ENCODE results near the gene PALM3.
"Not testable (repeated sequence)": the region's sequence is repeated elsewhere in the genome, so short reads cannot be mapped to it uniquely, and the experiment has no call there.

Gene PALM3

DNA sequence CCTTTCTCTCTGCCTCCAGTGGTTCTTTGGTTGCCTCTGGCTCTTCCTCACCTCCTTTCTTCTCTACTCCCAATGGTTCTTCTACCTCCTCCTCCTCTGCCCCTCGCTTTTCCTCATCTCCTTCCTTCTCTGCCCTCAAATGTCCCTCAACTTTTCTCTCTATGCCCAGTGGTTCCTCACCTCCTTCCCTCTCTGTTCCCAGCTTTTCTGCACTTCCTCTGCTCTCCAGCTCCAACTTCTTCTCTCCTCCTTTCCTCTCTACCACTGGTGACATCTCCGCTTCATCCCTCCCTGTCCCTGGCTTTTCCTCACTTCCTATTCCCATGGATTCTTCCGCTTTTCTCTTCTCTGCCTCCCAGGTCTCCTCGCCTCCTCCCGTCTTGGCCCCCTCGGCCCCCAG is 7.8 kb downstream of the PALM3 start:
- Histone ChIP-seq H3K27me3 (ENCODE audit: insufficient read depth, low read length, poor library complexity) (peaks cover 2% of the 10 kb centered on the region), H3K18ac (ENCODE audit: low read length) (no peak overlapping the region), H3K56ac (ENCODE audit: low read length) (no peak overlapping the region), H3K23ac (ENCODE audit: low read length) (no peak overlapping the region), H3K4me2 (ENCODE audit: low read length) (no peak overlapping the region), H3K4me1 (ENCODE audit: control insufficient read depth, low read depth, low read length) (peaks cover 2% of the 10 kb centered on the region), H2BK5ac (ENCODE audit: low read length) (no peak overlapping the region), H2BK15ac (replicated peaks; ENCODE audit: low read depth) (no peak overlapping the region), H2BK120ac (ENCODE audit: low read depth, low read length) (no peak overlapping the region), H4K8ac (ENCODE audit: low read depth, low read length) (no peak overlapping the region), H2AK5ac (ENCODE audit: low read length) (no peak overlapping the region), H3K79me2 (ENCODE audit: control insufficient read depth, insufficient read depth, low read length) (no peaks in the 10 kb centered on the region), H3K36me3 (ENCODE audit: control insufficient read depth, insufficient read depth, low read length) (no peaks in the 10 kb centered on the region), H3K4me3 (ENCODE audit: low read length) (no peak overlapping the region), H4K5ac (ENCODE audit: low read length) (no peak overlapping the region), H3K9ac (ENCODE audit: low read length) (no peak overlapping the region), H3K27ac (ENCODE audit: low read depth, low read length) (no peak overlapping the region), H3K79me1 (ENCODE audit: low read length) (no peaks in the 10 kb centered on the region), H3K4ac (ENCODE audit: low read depth, low read length) (no peak overlapping the region)
- DNase-seq: no peak
- no CpG with 5 or more reads among the region's 6 CpGs for WGBS (ENCODE audit: extremely low coverage, insufficient coverage, low lambda C conversion rate)

DNA sequence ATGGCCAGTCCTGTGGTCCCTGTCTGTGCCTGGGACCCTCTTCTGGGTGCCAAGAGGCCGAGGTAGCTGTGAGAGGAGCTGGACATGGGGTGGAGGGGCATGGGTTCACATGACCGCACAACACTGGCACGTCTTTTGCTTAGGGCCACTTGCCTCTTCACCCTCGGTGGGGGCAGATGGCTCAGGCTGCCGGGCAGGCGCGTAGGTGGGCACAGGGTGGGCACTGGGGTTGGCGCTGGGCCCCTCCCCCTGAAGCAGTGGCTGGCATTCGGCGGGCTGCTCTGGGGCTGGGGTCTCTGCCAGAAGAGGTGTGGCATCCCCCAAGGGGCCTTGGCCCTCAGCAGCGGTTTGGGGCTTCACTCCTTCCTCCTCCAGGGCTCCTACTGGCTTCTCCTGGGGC is 8.4 kb downstream of the PALM3 start:
- no CpG with 5 or more reads among the region's 11 CpGs for WGBS (ENCODE audit: extremely low coverage, insufficient coverage, low lambda C conversion rate)
- H3K27me3 ChIP-seq (ENCODE audit: insufficient read depth, low read length, poor library complexity): peaks cover 2% of the 10 kb centered on the region
- H4K5ac ChIP-seq (ENCODE audit: low read length): no peak overlapping the region
- no peak overlapping the region for H3K23ac ChIP-seq (ENCODE audit: low read length)
- no peak overlapping the region for H2AK5ac ChIP-seq (ENCODE audit: low read length)
- no peak overlapping the region for H2BK5ac ChIP-seq (ENCODE audit: low read length)
- H3K4me1 ChIP-seq (ENCODE audit: control insufficient read depth, low read depth, low read length): peaks cover 2% of the 10 kb centered on the region
- no peak overlapping the region for H3K27ac ChIP-seq (ENCODE audit: low read depth, low read length)
- H3K79me2 ChIP-seq (ENCODE audit: control insufficient read depth, insufficient read depth, low read length): no peaks in the 10 kb centered on the region
- H3K9ac ChIP-seq (ENCODE audit: low read length): no peak overlapping the region
- no peak for DNase-seq
- H3K18ac ChIP-seq (ENCODE audit: low read length): no peak overlapping the region
- H3K4me3 ChIP-seq (ENCODE audit: low read length): no peak overlapping the region
- H3K56ac ChIP-seq (ENCODE audit: low read length): no peak overlapping the region
- no peak overlapping the region for H3K4me2 ChIP-seq (ENCODE audit: low read length)
- H3K4ac ChIP-seq (ENCODE audit: low read depth, low read length): no peak overlapping the region
- H3K79me1 ChIP-seq (ENCODE audit: low read length): no peaks in the 10 kb centered on the region
- H3K36me3 ChIP-seq (ENCODE audit: control insufficient read depth, insufficient read depth, low read length): no peaks in the 10 kb centered on the region
- H4K8ac ChIP-seq (ENCODE audit: low read depth, low read length): no peak overlapping the region
- no peak overlapping the region for H2BK120ac ChIP-seq (ENCODE audit: low read depth, low read length)
- H2BK15ac ChIP-seq (replicated peaks; ENCODE audit: low read depth): no peak overlapping the region

DNA sequence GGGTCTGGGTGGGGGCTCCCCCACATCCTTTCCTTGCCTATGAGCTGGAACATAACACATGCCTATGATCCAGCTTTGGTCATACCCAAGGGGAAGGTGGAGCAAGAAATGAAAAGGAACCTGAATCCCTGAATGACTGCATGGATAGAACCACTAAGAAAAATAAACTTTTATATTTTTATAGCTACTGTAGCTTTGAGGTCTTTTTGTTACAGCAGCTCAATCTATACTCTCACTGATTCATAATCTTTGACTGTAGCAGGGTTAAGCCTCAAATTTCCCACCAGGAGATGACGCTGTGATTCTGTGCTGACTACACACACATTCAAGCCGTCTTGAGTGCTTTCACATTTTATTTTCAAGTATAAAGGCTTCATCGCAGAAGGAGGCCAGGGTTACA is 8.8 kb downstream of the PALM3 start:
- H3K23ac ChIP-seq (ENCODE audit: low read length): no peak overlapping the region
- H2BK120ac ChIP-seq (ENCODE audit: low read depth, low read length): no peak overlapping the region
- no peak overlapping the region for H4K5ac ChIP-seq (ENCODE audit: low read length)
- H3K9ac ChIP-seq (ENCODE audit: low read length): no peak overlapping the region
- H3K4me2 ChIP-seq (ENCODE audit: low read length): no peak overlapping the region
- peaks cover under 1% of the 10 kb centered on the region for H3K4me1 ChIP-seq (ENCODE audit: control insufficient read depth, low read depth, low read length)
- no peak overlapping the region for H3K4ac ChIP-seq (ENCODE audit: low read depth, low read length)
- H3K79me2 ChIP-seq (ENCODE audit: control insufficient read depth, insufficient read depth, low read length): no peaks in the 10 kb centered on the region
- no peak overlapping the region for H3K56ac ChIP-seq (ENCODE audit: low read length)
- H2BK15ac ChIP-seq (replicated peaks; ENCODE audit: low read depth): no peak overlapping the region
- no peaks in the 10 kb centered on the region for H3K79me1 ChIP-seq (ENCODE audit: low read length)
- H3K36me3 ChIP-seq (ENCODE audit: control insufficient read depth, insufficient read depth, low read length): no peaks in the 10 kb centered on the region
- no peak overlapping the region for H3K4me3 ChIP-seq (ENCODE audit: low read length)
- DNase-seq: no peak
- H3K27ac ChIP-seq (ENCODE audit: low read depth, low read length): no peak overlapping the region
- H2BK5ac ChIP-seq (ENCODE audit: low read length): no peak overlapping the region
- no peak overlapping the region for H3K18ac ChIP-seq (ENCODE audit: low read length)
- H3K27me3 ChIP-seq (ENCODE audit: insufficient read depth, low read length, poor library complexity): no peaks in the 10 kb centered on the region
- no CpG with 5 or more reads among the region's 3 CpGs for WGBS (ENCODE audit: extremely low coverage, insufficient coverage, low lambda C conversion rate)
- no peak overlapping the region for H4K8ac ChIP-seq (ENCODE audit: low read depth, low read length)
- no peak overlapping the region for H2AK5ac ChIP-seq (ENCODE audit: low read length)

DNA sequence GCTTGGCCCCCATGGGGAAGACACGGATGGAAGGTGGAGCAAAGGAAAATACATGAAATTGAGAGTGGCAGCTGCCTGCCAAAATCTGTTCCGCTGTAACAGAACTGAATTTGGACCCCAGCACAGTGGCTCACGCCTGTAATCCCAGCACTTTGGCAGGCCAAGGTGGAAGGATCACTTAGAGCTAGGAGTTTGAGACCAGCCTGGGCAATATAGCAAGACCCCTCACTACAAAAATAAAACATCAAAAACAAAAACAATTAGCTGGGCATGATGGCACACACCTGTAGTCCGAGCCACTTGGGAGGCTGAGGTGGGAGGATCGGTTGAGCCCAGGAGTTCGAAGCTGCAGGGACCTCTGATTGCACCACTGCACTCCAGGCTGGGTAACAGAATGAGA is 9.4 kb downstream of the PALM3 start:
- H3K4me2 ChIP-seq (ENCODE audit: low read length): no peak overlapping the region
- no peak overlapping the region for H3K18ac ChIP-seq (ENCODE audit: low read length)
- DNase-seq: no peak
- H3K9ac ChIP-seq (ENCODE audit: low read length): no peak overlapping the region
- no peak overlapping the region for H3K23ac ChIP-seq (ENCODE audit: low read length)
- H2BK15ac ChIP-seq (replicated peaks; ENCODE audit: low read depth): no peak overlapping the region
- H3K27ac ChIP-seq (ENCODE audit: low read depth, low read length): no peak overlapping the region
- no peak overlapping the region for H3K4ac ChIP-seq (ENCODE audit: low read depth, low read length)
- no peak overlapping the region for H2BK120ac ChIP-seq (ENCODE audit: low read depth, low read length)
- no peaks in the 10 kb centered on the region for H3K79me1 ChIP-seq (ENCODE audit: low read length)
- H4K8ac ChIP-seq (ENCODE audit: low read depth, low read length): no peak overlapping the region
- H4K5ac ChIP-seq (ENCODE audit: low read length): no peak overlapping the region
- no peaks in the 10 kb centered on the region for H3K27me3 ChIP-seq (ENCODE audit: insufficient read depth, low read length, poor library complexity)
- H3K56ac ChIP-seq (ENCODE audit: low read length): no peak overlapping the region
- WGBS (ENCODE audit: extremely low coverage, insufficient coverage, low lambda C conversion rate): no CpG with 5 or more reads among the region's 6 CpGs
- no peak overlapping the region for H3K4me3 ChIP-seq (ENCODE audit: low read length)
- H3K79me2 ChIP-seq (ENCODE audit: control insufficient read depth, insufficient read depth, low read length): no peaks in the 10 kb centered on the region
- no peaks in the 10 kb centered on the region for H3K36me3 ChIP-seq (ENCODE audit: control insufficient read depth, insufficient read depth, low read length)
- no peak overlapping the region for H2BK5ac ChIP-seq (ENCODE audit: low read length)
- H3K4me1 ChIP-seq (ENCODE audit: control insufficient read depth, low read depth, low read length): no peaks in the 10 kb centered on the region
- H2AK5ac ChIP-seq (ENCODE audit: low read length): no peak overlapping the region

DNA sequence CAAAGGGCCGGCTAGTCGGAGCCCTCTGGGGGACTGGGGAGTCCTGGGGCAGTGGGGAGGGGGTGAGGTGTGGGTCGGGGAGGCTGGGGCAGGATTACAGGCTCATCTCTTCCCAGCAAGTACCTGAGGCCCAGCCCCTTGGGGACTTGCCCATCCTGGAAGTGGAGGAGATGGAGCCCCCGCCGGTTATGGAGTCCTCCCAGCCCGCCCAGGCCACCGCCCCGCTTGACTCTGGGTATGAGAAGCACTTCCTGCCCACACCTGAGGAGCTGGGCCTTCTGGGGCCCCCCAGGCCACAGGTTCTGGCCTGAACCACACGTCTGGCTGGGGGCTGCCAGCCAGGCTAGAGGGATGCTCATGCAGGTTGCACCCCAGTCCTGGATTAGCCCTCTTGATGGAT is 9.9 kb downstream of the PALM3 start:
- no peak for DNase-seq
- Histone ChIP-seq H2BK120ac (ENCODE audit: low read depth, low read length) (no peak overlapping the region), H3K18ac (ENCODE audit: low read length) (no peak overlapping the region), H4K5ac (ENCODE audit: low read length) (no peak overlapping the region), H2AK5ac (ENCODE audit: low read length) (no peak overlapping the region), H3K36me3 (ENCODE audit: control insufficient read depth, insufficient read depth, low read length) (no peaks in the 10 kb centered on the region), H3K4me1 (ENCODE audit: control insufficient read depth, low read depth, low read length) (no peaks in the 10 kb centered on the region), H3K79me1 (ENCODE audit: low read length) (no peaks in the 10 kb centered on the region), H3K23ac (ENCODE audit: low read length) (no peak overlapping the region), H3K79me2 (ENCODE audit: control insufficient read depth, insufficient read depth, low read length) (no peaks in the 10 kb centered on the region), H3K4ac (ENCODE audit: low read depth, low read length) (no peak overlapping the region), H3K27ac (ENCODE audit: low read depth, low read length) (no peak overlapping the region), H3K27me3 (ENCODE audit: insufficient read depth, low read length, poor library complexity) (no peaks in the 10 kb centered on the region), H3K4me3 (ENCODE audit: low read length) (no peak overlapping the region), H4K8ac (ENCODE audit: low read depth, low read length) (no peak overlapping the region), H2BK15ac (replicated peaks; ENCODE audit: low read depth) (no peak overlapping the region), H3K9ac (ENCODE audit: low read length) (no peak overlapping the region), H3K56ac (ENCODE audit: low read length) (no peak overlapping the region), H2BK5ac (ENCODE audit: low read length) (no peak overlapping the region), H3K4me2 (ENCODE audit: low read length) (no peak overlapping the region)
- WGBS (ENCODE audit: extremely low coverage, insufficient coverage, low lambda C conversion rate): no CpG with 5 or more reads among the region's 9 CpGs

DNA sequence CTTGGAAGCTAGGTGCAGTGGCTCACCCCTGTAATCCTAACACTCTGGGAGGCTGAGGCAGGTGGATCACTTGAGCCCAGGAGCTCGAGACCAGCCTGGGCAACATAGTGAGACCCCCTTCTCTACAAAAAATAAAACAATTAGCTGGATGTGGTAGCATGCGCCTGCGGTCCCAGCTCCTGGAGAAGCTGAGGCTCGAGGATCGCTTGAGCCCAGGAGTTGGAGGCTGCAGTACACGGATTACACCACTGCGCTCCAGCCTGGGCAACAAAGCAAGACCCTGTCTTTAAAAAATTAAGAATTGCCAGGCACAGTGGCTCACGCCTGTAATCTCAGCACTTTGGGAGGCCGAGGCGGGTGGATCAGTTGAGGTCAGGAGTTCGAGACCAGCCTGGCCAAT is 10.9 kb downstream of the PALM3 start:
- H4K8ac ChIP-seq (ENCODE audit: low read depth, low read length); H3K23ac ChIP-seq (ENCODE audit: low read length); H3K4ac ChIP-seq (ENCODE audit: low read depth, low read length); H4K5ac ChIP-seq (ENCODE audit: low read length); H3K79me1 ChIP-seq (ENCODE audit: low read length); H3K56ac ChIP-seq (ENCODE audit: low read length); H3K27me3 ChIP-seq (ENCODE audit: insufficient read depth, low read length, poor library complexity); H3K27ac ChIP-seq (ENCODE audit: low read depth, low read length); H3K18ac ChIP-seq (ENCODE audit: low read length); H3K9ac ChIP-seq (ENCODE audit: low read length); H2BK5ac ChIP-seq (ENCODE audit: low read length); H3K4me2 ChIP-seq (ENCODE audit: low read length); H3K79me2 ChIP-seq (ENCODE audit: control insufficient read depth, insufficient read depth, low read length); H3K4me1 ChIP-seq (ENCODE audit: control insufficient read depth, low read depth, low read length); H2BK15ac ChIP-seq (replicated peaks; ENCODE audit: low read depth); H2BK120ac ChIP-seq (ENCODE audit: low read depth, low read length); DNase-seq; H3K4me3 ChIP-seq (ENCODE audit: low read length); H2AK5ac ChIP-seq (ENCODE audit: low read length); H3K36me3 ChIP-seq (ENCODE audit: control insufficient read depth, insufficient read depth, low read length): not testable (repeated sequence)
- WGBS (ENCODE audit: extremely low coverage, insufficient coverage, low lambda C conversion rate): no CpG with 5 or more reads among the region's 11 CpGs
